ENCODE results near the gene GATA5. TPM values are rescaled to one million over a fixed set of nuclear protein-coding genes. Genes with fewer than 3 reads are reported as not detected.

The GATA5 gene
- polyA plus RNA-seq, 1 donor from 2014 or later: not detected

DNA sequence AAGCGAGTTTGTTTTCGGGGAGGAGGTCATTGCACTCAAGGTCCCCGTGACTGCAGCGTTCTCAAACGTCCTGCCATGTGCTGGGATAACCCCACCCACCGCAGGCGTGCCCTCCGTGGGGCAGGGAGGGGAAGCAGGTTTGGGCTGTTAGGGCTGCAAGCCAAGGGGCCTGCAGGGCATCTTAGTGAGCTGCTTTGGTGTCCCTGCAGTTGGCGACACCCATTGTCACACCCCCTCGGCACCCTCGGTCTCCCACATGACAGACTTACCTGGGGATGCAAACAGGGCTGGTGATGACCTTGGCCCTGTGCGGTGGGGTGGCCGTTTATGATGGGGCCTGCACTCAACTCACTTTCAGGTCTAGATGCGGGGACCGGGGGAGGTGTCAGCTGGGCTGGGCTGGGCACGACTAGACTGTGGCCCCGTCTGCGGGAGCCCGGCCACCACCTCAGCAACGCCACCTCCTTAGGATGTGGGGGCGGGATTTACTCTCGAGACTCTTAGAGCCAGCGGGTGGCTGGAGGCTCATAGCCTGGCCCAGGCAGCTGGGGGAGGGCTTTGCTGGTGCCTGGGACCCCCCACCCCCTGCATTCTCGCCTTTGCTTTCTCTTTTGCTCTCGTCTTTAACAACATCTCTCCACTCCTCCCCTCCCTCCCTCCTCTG, 6.5 kb upstream of the GATA5 start:
- peaks cover 69% of the 10 kb centered on the region for H3K27me3 ChIP-seq (ENCODE audit: insufficient read depth, low read depth, low read length)
- H3K4me3 ChIP-seq (ENCODE audit: low read length): no peak overlapping the region
- H3K9me3 ChIP-seq (ENCODE audit: low read length): no peaks in the 10 kb centered on the region
- TF ChIP-seq, protein P1, sequence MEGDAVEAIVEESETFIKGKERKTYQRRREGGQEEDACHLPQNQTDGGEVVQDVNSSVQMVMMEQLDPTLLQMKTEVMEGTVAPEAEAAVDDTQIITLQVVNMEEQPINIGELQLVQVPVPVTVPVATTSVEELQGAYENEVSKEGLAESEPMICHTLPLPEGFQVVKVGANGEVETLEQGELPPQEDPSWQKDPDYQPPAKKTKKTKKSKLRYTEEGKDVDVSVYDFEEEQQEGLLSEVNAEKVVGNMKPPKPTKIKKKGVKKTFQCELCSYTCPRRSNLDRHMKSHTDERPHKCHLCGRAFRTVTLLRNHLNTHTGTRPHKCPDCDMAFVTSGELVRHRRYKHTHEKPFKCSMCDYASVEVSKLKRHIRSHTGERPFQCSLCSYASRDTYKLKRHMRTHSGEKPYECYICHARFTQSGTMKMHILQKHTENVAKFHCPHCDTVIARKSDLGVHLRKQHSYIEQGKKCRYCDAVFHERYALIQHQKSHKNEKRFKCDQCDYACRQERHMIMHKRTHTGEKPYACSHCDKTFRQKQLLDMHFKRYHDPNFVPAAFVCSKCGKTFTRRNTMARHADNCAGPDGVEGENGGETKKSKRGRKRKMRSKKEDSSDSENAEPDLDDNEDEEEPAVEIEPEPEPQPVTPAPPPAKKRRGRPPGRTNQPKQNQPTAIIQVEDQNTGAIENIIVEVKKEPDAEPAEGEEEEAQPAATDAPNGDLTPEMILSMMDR (IDR thresholded peaks at IDR 0.05; ENCODE audit: poor library complexity, severe bottlenecking): no peak
- no peak for TF ChIP-seq MXI1 (conservative IDR thresholded peaks at IDR 0.05; ENCODE audit: poor library complexity, severe bottlenecking)
- no peak for TF ChIP-seq RAD21 (conservative IDR thresholded peaks at IDR 0.05)
- no peak for TF ChIP-seq EP300 (conservative IDR thresholded peaks at IDR 0.05; ENCODE audit: poor library complexity, severe bottlenecking)
- no peak for TF ChIP-seq EZH2 (IDR thresholded peaks at IDR 0.05; ENCODE audit: borderline replicate concordance, insufficient read depth, low read length, poor library complexity, severe bottlenecking)
- TF ChIP-seq, protein P2, sequence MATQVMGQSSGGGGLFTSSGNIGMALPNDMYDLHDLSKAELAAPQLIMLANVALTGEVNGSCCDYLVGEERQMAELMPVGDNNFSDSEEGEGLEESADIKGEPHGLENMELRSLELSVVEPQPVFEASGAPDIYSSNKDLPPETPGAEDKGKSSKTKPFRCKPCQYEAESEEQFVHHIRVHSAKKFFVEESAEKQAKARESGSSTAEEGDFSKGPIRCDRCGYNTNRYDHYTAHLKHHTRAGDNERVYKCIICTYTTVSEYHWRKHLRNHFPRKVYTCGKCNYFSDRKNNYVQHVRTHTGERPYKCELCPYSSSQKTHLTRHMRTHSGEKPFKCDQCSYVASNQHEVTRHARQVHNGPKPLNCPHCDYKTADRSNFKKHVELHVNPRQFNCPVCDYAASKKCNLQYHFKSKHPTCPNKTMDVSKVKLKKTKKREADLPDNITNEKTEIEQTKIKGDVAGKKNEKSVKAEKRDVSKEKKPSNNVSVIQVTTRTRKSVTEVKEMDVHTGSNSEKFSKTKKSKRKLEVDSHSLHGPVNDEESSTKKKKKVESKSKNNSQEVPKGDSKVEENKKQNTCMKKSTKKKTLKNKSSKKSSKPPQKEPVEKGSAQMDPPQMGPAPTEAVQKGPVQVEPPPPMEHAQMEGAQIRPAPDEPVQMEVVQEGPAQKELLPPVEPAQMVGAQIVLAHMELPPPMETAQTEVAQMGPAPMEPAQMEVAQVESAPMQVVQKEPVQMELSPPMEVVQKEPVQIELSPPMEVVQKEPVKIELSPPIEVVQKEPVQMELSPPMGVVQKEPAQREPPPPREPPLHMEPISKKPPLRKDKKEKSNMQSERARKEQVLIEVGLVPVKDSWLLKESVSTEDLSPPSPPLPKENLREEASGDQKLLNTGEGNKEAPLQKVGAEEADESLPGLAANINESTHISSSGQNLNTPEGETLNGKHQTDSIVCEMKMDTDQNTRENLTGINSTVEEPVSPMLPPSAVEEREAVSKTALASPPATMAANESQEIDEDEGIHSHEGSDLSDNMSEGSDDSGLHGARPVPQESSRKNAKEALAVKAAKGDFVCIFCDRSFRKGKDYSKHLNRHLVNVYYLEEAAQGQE (IDR thresholded peaks at IDR 0.05; ENCODE audit: borderline replicate concordance): no peak
- TF ChIP-seq POLR2AphosphoS5 (IDR thresholded peaks at IDR 0.05): no peak
- TF ChIP-seq TAF1 (IDR thresholded peaks at IDR 0.05; ENCODE audit: low read depth): no peak
- no peak for TF ChIP-seq SMC3 (conservative IDR thresholded peaks at IDR 0.05; ENCODE audit: poor library complexity)
- H3K36me3 ChIP-seq (ENCODE audit: insufficient read depth, low read length): no peaks in the 10 kb centered on the region
- no peak overlapping the region for H3K27ac ChIP-seq (ENCODE audit: low read length)
- H3K9me2 ChIP-seq (ENCODE audit: insufficient read depth, low read length): no peaks in the 10 kb centered on the region
- no peaks in the 10 kb centered on the region for H4K20me1 ChIP-seq (ENCODE audit: insufficient read depth)
- no peaks in the 10 kb centered on the region for H3F3A ChIP-seq (ENCODE audit: insufficient read depth, low read length, poor library complexity, severe bottlenecking)
- no peak overlapping the region for H3K4me2 ChIP-seq (ENCODE audit: low read length)
- no peak overlapping the region for H2AFZ ChIP-seq (ENCODE audit: low read depth, low read length)
- no peaks in the 10 kb centered on the region for H3K79me2 ChIP-seq (replicated peaks; ENCODE audit: insufficient read depth, low read length)
- no peak overlapping the region for H3K9ac ChIP-seq (ENCODE audit: low read length)

DNA sequence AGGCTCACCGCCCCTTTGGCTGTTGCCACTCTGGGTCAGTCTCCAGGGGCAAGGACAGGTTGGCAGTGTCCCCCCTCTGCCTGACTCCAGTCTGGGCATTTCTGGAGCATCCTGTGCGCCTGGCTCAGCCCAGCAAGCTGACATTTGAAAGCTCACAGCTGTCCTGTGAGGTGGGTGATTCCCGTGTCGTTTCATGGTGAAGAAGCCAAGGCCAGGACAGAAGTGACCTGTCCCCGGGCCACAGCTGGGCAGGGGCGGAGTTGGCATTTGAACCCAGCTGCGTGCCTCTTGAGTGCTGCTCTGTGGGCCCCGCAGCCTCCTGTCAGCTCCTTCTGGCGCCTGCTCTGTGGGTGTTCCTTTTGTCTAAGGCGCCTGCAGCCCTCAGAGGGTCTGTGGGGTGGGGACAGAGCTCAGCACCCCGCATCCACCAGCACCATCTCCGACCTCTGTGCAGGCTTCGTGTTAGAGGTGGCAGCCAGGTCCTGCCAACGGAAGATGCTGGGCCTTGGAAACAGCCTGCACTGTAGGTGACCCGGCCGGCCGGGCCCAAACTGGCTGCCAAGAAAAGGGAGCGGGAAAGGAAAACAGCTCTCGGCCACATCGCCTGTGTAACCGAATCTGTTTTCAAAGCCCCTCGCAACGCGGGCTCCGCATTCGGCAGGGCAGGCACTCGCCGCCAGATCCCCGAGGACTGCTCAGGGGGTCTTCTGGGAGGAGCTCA, 5.8 kb upstream of the GATA5 start:
- no peak for TF ChIP-seq TAF1 (IDR thresholded peaks at IDR 0.05; ENCODE audit: low read depth)
- TF ChIP-seq SMC3 (conservative IDR thresholded peaks at IDR 0.05; ENCODE audit: poor library complexity): no peak
- TF ChIP-seq, protein P1 (IDR thresholded peaks at IDR 0.05; ENCODE audit: poor library complexity, severe bottlenecking): no peak
- TF ChIP-seq EP300 (conservative IDR thresholded peaks at IDR 0.05; ENCODE audit: poor library complexity, severe bottlenecking): no peak
- TF ChIP-seq MXI1 (conservative IDR thresholded peaks at IDR 0.05; ENCODE audit: poor library complexity, severe bottlenecking): no peak
- TF ChIP-seq, protein P2 (IDR thresholded peaks at IDR 0.05; ENCODE audit: borderline replicate concordance): no peak
- no peak for TF ChIP-seq RAD21 (conservative IDR thresholded peaks at IDR 0.05)
- TF ChIP-seq POLR2AphosphoS5 (IDR thresholded peaks at IDR 0.05): no peak
- no peak for TF ChIP-seq EZH2 (IDR thresholded peaks at IDR 0.05; ENCODE audit: borderline replicate concordance, insufficient read depth, low read length, poor library complexity, severe bottlenecking)
- H4K20me1 ChIP-seq (ENCODE audit: insufficient read depth): no peaks in the 10 kb centered on the region
- H3F3A ChIP-seq (ENCODE audit: insufficient read depth, low read length, poor library complexity, severe bottlenecking): no peaks in the 10 kb centered on the region
- no peak overlapping the region for H3K4me3 ChIP-seq (ENCODE audit: low read length)
- no peak overlapping the region for H2AFZ ChIP-seq (ENCODE audit: low read depth, low read length)
- no peaks in the 10 kb centered on the region for H3K79me2 ChIP-seq (replicated peaks; ENCODE audit: insufficient read depth, low read length)
- peaks cover 74% of the 10 kb centered on the region for H3K27me3 ChIP-seq (ENCODE audit: insufficient read depth, low read depth, low read length)
- H3K9me2 ChIP-seq (ENCODE audit: insufficient read depth, low read length): no peaks in the 10 kb centered on the region
- H3K9ac ChIP-seq (ENCODE audit: low read length): no peak overlapping the region
- no peaks in the 10 kb centered on the region for H3K9me3 ChIP-seq (ENCODE audit: low read length)
- H3K27ac ChIP-seq (ENCODE audit: low read length): no peak overlapping the region
- H3K36me3 ChIP-seq (ENCODE audit: insufficient read depth, low read length): no peaks in the 10 kb centered on the region
- no peak overlapping the region for H3K4me2 ChIP-seq (ENCODE audit: low read length)
